Pons (tissue), 1 donor: Measurements from ENCODE around the gene PEMT.

Experiments
- DNase-seq: peaks from one replicate; pipeline ENCODE4 v3.0.0-alpha.2; 2016; ENCODE audit warnings: low spot score

The PEMT gene

GRCh38 chr17:17553217-17554195 is 38.0 kb downstream of the PEMT start:
- no peak for DNase-seq

- DNase-seq: no peak
Observed at GRCh38 chr17:17552351-17553216, 38.9 kb downstream of the PEMT start.

- DNase-seq: no peak
Observed at GRCh38 chr17:17551361-17551760, 40.1 kb downstream of the PEMT start.

GRCh38 chr17:17549732-17550366 is 41.7 kb downstream of the PEMT start:
- DNase-seq: no peak

- no peak for DNase-seq
Observed at GRCh38 chr17:17548044-17548443, 43.5 kb downstream of the PEMT start.

GRCh38 chr17:17547210-17547764 is 44.2 kb downstream of the PEMT start:
- DNase-seq: no peak

- DNase-seq: no peak
Observed at GRCh38 chr17:17546399-17547185, 44.9 kb downstream of the PEMT start.

- no peak for DNase-seq
Observed at GRCh38 chr17:17545984-17546383, 45.5 kb downstream of the PEMT start.

- DNase-seq: no peak
Observed at GRCh38 chr17:17545031-17545820, 46.3 kb downstream of the PEMT start.

GRCh38 chr17:17542906-17543635 is 48.4 kb downstream of the PEMT start:
- DNase-seq: no peak

GRCh38 chr17:17541640-17542001 is 49.9 kb downstream of the PEMT start:
- DNase-seq: no peak

- no peak for DNase-seq
Observed at GRCh38 chr17:17540935-17541639, 50.4 kb downstream of the PEMT start.

- DNase-seq: no peak
Observed at GRCh38 chr17:17540278-17540906, 51.1 kb downstream of the PEMT start.

- no peak for DNase-seq
Observed at GRCh38 chr17:17539591-17539990, 51.9 kb downstream of the PEMT start.

- DNase-seq: no peak
Observed at GRCh38 chr17:17538417-17539391, 52.8 kb downstream of the PEMT start.

- no peak for DNase-seq
Observed at GRCh38 chr17:17537311-17538099, 54.0 kb downstream of the PEMT start.

- DNase-seq: no peak
Observed at GRCh38 chr17:17536702-17537101, 54.8 kb downstream of the PEMT start.
